DOHH2 (cell line): ENCODE measurements around the gene RILPL2.

Experiments used
- EZH2phosphoT487 ChIP-seq: fragments of 200-600 bp; sonication (generic); IDR thresholded peaks from 2 replicates; pipeline ENCODE4 v1.6.1; 2017; ENCODE audit warnings: borderline replicate concordance, mild to moderate bottlenecking, antibody characterized with exemption, low read length, moderate library complexity, mixed read lengths
- TF ChIP-seq, protein P1 (sequence below): fragments of 200-600 bp; sonication (generic); IDR thresholded peaks from one replicate; pipeline ENCODE4 v1.5.1; 2014; ENCODE audit warnings: antibody characterized with exemption, mild to moderate bottlenecking, low read depth, low read length; ENCODE audit not compliant: poor library complexity, severe bottlenecking

DNA sequence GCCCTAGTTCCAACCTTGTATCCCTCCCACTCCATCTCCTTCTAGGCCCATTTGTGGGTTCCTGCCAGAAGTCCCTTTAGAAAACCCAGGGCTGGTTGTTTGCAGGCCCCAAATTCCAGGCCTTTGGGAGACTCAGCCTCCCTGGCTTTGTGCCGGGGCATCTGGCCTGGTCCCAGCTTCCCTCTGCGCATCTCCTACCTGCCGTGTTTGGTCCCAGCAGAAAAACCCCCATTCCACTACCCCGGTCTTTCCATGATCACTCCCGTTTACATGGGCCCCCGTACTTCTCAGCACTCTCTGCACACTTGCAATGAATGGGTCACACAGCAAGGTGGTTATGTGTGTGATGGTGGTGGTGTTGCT, 37.2 kb downstream of the RILPL2 start:
- TF ChIP-seq, protein P1, sequence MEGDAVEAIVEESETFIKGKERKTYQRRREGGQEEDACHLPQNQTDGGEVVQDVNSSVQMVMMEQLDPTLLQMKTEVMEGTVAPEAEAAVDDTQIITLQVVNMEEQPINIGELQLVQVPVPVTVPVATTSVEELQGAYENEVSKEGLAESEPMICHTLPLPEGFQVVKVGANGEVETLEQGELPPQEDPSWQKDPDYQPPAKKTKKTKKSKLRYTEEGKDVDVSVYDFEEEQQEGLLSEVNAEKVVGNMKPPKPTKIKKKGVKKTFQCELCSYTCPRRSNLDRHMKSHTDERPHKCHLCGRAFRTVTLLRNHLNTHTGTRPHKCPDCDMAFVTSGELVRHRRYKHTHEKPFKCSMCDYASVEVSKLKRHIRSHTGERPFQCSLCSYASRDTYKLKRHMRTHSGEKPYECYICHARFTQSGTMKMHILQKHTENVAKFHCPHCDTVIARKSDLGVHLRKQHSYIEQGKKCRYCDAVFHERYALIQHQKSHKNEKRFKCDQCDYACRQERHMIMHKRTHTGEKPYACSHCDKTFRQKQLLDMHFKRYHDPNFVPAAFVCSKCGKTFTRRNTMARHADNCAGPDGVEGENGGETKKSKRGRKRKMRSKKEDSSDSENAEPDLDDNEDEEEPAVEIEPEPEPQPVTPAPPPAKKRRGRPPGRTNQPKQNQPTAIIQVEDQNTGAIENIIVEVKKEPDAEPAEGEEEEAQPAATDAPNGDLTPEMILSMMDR = no peak
- TF ChIP-seq EZH2phosphoT487 = no peak
